ENCODE results near the gene GOLPH3L. TPM values are rescaled to one million over a fixed set of nuclear protein-coding genes. Genes with fewer than 3 reads are reported as not detected.
"Not testable (repeated sequence)": the region's sequence is repeated elsewhere in the genome, so short reads cannot be mapped to it uniquely, and the experiment has no call there.

GOLPH3L gene
- total RNA-seq, 3 donors from 2014 or later = 22.2 to 44.3 (median 31.8) TPM

GRCh38 chr1:150649441-150650075, 47.4 kb downstream of the GOLPH3L start:
- no peaks in the 10 kb centered on the region for H3K9me3 ChIP-seq
- no peak for DNase-seq (ENCODE audit: low spot score in 2 of 2)
- no peaks in the 10 kb centered on the region for H3K36me3 ChIP-seq
- H3K4me1 ChIP-seq = no peaks in the 10 kb centered on the region
- intact Hi-C loops (cut with DNase I; ENCODE audit: low total_unique reads) = no loop called here
- no peak overlapping the region for H3K4me3 ChIP-seq
- H3K27ac ChIP-seq = peak overlapping the region in 1 of 2 donors; percentile 54
- TF ChIP-seq CTCF (IDR thresholded peaks at IDR 0.05) (no peak), POLR2A (IDR thresholded peaks at IDR 0.05) (no peak), POLR2AphosphoS5 (IDR thresholded peaks at IDR 0.05) (no peak)
- no peaks in the 10 kb centered on the region for H3K27me3 ChIP-seq

DNA sequence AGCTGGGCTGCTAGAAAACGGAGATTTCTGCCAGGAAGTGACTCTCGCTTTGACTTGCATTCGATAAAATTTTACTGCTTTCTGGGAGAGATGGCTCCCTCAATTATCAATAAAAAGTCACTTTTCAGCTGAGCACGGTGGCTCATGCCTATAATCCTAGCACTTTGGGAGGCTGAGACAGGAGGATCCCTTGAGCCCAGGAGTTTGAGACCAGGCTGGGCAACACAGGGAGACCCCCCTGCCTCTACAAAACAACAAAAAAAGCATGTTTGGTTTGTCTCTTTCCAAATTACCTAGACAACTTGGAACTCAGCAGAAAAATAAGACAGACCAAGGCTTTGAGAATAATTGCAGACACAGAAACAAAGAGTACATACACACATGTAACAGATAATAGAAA, 54.7 kb downstream of the GOLPH3L start:
- no peaks in the 10 kb centered on the region for H3K27me3 ChIP-seq
- H3K4me3 ChIP-seq = no peak overlapping the region
- no peak for DNase-seq (ENCODE audit: low spot score in 2 of 2)
- H3K36me3 ChIP-seq = no peaks in the 10 kb centered on the region
- H3K27ac ChIP-seq = no peak overlapping the region
- no peaks in the 10 kb centered on the region for H3K9me3 ChIP-seq
- intact Hi-C loops (cut with DNase I; ENCODE audit: low total_unique reads) = no loop called here
- H3K4me1 ChIP-seq = no peaks in the 10 kb centered on the region
- no peak for TF ChIP-seq CTCF (IDR thresholded peaks at IDR 0.05)
- TF ChIP-seq POLR2AphosphoS5 (IDR thresholded peaks at IDR 0.05) = no peak
- TF ChIP-seq POLR2A (IDR thresholded peaks at IDR 0.05) = no peak

- DNase-seq (ENCODE audit: low spot score in 2 of 2); H3K4me3 ChIP-seq; H3K27me3 ChIP-seq; intact Hi-C loops (cut with DNase I; ENCODE audit: low total_unique reads); H3K27ac ChIP-seq; H3K9me3 ChIP-seq; H3K36me3 ChIP-seq; H3K4me1 ChIP-seq: not testable (repeated sequence)
Measured at GRCh38 chr1:150641126-150641815, 55.7 kb downstream of the GOLPH3L start.

GRCh38 chr1:150638430-150638829, 58.5 kb downstream of the GOLPH3L start:
- intact Hi-C loops (cut with DNase I; ENCODE audit: low total_unique reads); H3K27ac ChIP-seq: not testable (repeated sequence)

DNA sequence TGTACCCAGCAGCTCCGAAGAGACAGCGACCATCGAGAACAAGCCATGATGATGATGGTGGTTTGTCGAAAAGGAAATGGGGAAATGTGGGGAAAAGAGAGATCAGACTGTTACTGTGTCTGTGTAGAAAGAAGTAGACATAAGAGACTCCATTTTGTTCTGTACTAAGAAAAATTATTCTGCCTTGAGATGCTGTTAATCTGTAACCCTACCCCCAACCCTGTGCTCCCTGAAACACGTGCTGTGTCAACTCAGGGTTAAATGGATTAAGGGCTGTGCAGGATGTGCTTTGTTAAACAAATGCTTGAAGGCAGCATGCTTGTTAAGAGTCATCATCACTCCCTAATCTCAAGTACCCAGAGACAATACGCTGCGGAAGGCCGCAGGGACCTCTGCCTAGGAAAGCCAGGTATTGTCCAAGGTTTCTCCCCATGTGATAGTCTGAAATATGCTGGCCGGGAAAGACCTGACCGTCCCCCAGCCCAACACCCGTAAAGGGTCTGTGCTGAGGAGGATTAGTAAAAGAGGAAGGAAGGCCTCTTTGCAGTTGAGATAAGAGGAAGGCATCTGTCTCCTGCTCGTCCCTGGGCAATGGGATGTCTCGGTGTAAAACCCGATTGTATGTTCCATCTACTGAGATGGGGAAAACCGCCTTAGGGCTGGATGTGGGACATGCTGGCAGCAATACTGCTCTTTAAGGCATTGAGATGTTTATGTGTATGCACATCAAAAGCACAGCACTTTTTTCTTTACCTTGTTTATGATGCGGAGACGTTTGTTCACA, 61.9 kb downstream of the GOLPH3L start:
- H3K9me3 ChIP-seq; H3K4me3 ChIP-seq; DNase-seq (ENCODE audit: low spot score in 2 of 2); H3K27ac ChIP-seq; H3K27me3 ChIP-seq; H3K4me1 ChIP-seq; H3K36me3 ChIP-seq; intact Hi-C loops (cut with DNase I; ENCODE audit: low total_unique reads): not testable (repeated sequence)

More at GRCh38 chr1:150638430-150638829, 58.5 kb downstream of the GOLPH3L start:
- not testable (repeated sequence) for H3K4me3 ChIP-seq; H3K27me3 ChIP-seq; DNase-seq (ENCODE audit: low spot score in 2 of 2); H3K9me3 ChIP-seq; H3K36me3 ChIP-seq; H3K4me1 ChIP-seq

DNA sequence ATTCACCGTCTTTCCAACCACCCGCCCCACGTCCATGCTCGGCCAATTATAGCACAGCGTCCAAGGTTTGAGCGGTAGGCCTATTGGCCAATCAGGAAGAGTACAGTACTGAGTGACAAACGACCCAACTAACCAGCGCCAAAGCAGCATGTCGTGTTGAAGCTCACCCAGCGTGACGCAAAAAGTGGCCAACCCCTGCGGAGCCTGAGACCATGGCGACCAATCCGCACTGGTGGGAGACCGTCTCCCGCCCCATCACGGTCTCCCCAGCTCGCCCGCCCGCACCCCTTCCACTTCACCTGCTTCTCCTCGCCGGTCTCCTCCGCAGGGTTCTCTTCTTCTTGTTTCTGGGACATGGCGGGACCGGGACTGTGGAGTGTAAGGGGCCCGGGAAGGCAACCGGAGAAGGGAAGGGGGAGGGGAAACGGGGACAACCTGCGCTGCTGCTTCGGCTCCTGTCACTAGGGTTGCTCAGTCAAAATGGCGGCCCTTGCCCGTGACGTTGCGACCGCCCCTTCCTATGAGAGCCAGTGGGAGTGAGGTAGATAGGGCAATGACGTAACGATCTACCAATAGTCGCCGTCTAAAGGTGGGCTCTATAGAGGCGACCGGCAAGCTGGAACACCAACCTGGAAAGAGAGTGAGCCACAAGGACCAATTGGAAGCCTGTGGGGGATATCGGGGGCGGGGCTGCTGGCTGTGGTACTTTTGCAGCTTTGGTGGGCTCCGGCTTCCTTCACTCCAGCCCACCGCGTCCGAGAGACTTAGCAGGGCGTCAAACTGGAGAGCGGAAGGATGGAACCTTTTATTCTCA, 67.6 kb downstream of the GOLPH3L start, which contains the start of gene ENSA:
TSS of gene ENSA (minus strand) at position 498 of the 814 bp plus-strand sequence. CDS start at position 356, 142 bp downstream.
- intact Hi-C loops (cut with DNase I; ENCODE audit: low total_unique reads) = loop anchor here (5.0 kb wide), 1 partner anchor 67 kb away; no protein-coding TSS in a partner anchor
- TF ChIP-seq CTCF (IDR thresholded peaks at IDR 0.05) (peak in 1 of 3 donors; percentile 11), POLR2AphosphoS5 (IDR thresholded peaks at IDR 0.05) (peak; percentile 91 to 99 (median 95)), POLR2A (IDR thresholded peaks at IDR 0.05) (peak; percentile 95)

More for the DNA sequence above, 67.6 kb downstream of the GOLPH3L start, which contains the start of gene ENSA:
- Histone ChIP-seq H3K9me3 (no peaks in the 10 kb centered on the region), H3K36me3 (no peaks in the 10 kb centered on the region), H3K4me1 (peaks cover 0 to 7% of the 10 kb centered on the region in 2 donors), H3K4me3 (peak within 1 kb of the TSS; percentile 53 to 70 (median 67)), H3K27me3 (no peaks in the 10 kb centered on the region), H3K27ac (peak within 1 kb of the TSS; percentile 96 to 97)
- peak; percentile 98 to 99 for DNase-seq (ENCODE audit: low spot score in 2 of 2)
